Measurements from ENCODE around the gene TRIM28.

The TRIM28 gene

DNA sequence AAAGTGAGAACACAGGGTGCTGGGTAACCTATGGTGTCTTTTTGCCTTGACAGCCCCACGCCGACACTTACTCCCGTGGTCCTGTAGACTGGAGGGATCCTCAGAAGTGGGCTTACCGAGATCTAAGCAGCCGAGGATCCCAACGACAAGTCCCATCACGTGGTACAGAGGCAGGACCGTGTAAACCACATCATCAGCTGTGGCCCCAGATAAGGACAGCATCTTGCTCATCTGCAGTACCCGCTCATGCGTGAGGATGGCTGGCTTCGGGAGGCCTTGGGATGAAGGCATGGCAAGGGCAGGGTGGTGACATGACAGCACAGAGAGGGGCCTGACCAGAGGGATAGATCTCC, 34.2 kb upstream of the TRIM28 start:
- TF ChIP-seq, protein P1, sequence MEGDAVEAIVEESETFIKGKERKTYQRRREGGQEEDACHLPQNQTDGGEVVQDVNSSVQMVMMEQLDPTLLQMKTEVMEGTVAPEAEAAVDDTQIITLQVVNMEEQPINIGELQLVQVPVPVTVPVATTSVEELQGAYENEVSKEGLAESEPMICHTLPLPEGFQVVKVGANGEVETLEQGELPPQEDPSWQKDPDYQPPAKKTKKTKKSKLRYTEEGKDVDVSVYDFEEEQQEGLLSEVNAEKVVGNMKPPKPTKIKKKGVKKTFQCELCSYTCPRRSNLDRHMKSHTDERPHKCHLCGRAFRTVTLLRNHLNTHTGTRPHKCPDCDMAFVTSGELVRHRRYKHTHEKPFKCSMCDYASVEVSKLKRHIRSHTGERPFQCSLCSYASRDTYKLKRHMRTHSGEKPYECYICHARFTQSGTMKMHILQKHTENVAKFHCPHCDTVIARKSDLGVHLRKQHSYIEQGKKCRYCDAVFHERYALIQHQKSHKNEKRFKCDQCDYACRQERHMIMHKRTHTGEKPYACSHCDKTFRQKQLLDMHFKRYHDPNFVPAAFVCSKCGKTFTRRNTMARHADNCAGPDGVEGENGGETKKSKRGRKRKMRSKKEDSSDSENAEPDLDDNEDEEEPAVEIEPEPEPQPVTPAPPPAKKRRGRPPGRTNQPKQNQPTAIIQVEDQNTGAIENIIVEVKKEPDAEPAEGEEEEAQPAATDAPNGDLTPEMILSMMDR (conservative IDR thresholded peaks at IDR 0.05; ENCODE audit: low read depth, low read length), result no peak
- H3K4me3 ChIP-seq (ENCODE audit: low read depth, low read length), result no peak overlapping the region
- no peak for DNase-seq (ENCODE audit: low read depth)

DNA sequence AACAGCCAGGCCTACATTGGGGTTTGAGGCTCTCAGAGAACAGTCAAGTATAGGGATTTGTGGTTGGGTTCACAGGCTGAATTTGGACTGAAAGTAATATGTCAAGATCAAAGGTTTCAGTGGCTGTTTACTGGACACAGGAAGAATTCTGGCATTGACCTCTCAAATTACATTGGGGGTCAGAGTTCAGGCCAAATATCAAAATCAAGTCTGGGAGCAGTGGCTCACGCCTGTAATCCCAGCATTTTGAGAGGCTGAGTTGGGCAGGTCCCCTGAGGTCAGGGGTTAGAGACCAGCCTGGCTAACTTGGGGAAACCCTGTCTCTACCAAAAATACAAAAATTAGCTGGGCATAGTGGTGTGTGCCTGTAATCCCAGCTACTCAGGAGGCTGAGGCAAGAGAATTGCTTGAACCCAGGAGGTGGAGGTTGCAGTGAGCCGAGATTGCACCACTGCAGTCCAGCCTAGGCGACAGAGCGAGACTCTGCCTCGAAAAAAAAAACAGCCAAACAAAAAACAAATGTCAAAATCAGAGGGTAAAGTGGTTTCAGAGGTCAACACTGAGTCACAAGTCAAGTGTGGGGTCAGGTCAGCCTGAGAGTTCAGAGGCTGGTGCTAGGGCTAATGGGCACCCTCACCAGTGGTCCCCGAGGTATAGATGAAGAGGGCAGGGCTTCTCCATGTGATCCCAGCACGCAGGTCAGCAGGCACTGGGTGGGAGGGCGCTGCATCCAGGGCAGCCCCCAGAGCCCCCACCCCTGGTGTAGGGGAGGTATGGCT, 33.6 kb upstream of the TRIM28 start:
- H3K4me3 ChIP-seq (ENCODE audit: low read depth, low read length), result no peak overlapping the region
- TF ChIP-seq, protein P1 (conservative IDR thresholded peaks at IDR 0.05; ENCODE audit: low read depth, low read length), result no peak
- no peak for DNase-seq (ENCODE audit: low read depth)

- TF ChIP-seq, protein P1 (conservative IDR thresholded peaks at IDR 0.05; ENCODE audit: low read depth, low read length), result no peak
- no peak within 1 kb of the TSS for H3K4me3 ChIP-seq (ENCODE audit: low read depth, low read length)
- no peak for DNase-seq (ENCODE audit: low read depth)
These were observed 32.3 kb upstream of the TRIM28 start, which contains the start of gene SLC27A5 for GRCh38 chr19:58511353-58512208. TSS of gene SLC27A5 (minus strand) at chr19:58511992. CDS start at chr19:58511955, 37 bp downstream.

DNA sequence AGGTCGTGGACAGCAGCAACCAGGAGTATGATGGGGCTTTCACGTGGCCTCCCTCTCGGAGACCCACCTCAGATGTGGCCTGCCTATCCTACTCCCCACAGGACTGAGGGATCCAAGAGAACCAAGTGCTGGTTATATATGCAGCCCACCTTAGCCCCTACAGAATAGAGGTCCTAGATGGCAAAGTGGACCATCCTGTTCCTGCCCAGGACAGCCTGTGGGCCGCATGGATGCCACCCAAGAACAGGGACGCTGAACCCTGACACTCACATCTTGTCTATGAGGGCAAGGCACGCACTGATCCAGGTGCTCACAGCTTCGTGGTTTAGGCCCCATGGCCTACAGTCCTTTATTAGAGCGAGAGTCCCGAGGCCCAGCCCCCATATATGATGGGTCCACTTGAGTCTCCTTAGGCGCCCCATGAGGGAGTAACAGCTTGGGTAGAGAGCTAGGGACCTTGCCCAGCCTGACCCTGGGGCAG, 30.6 kb upstream of the TRIM28 start:
- no peak overlapping the region for H3K4me3 ChIP-seq (ENCODE audit: low read depth, low read length)
- DNase-seq (ENCODE audit: low read depth), result no peak
- TF ChIP-seq, protein P1 (conservative IDR thresholded peaks at IDR 0.05; ENCODE audit: low read depth, low read length), result no peak

- TF ChIP-seq, protein P1 (conservative IDR thresholded peaks at IDR 0.05; ENCODE audit: low read depth, low read length), result peak; percentile 62
- DNase-seq (ENCODE audit: low read depth), result peak; percentile 94
- H3K4me3 ChIP-seq (ENCODE audit: low read depth, low read length), result peak overlapping the region; percentile 67
These were observed 29.9 kb upstream of the TRIM28 start for GRCh38 chr19:58513694-58514563.

DNA sequence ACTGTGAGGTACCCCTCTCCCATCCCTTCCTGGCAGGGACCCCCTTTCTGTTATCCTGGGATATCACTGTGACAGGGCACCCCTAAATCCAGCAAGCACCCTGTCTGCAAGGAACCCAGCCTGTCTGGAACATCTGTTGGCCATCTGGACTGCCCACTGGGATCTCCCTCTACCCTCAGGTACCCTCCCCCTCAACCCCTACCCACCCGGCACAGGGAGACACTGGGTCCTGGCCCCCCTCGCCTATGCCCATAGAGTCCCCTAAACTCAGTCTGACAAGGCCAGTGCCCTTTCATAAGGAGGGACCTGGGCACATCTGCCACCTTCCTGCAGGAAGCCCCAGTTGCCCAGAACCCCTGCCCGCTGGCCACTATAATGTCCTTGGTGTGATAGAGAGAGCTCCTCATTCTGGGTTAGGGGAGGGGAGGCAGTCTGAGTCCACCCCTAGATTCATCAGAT, 29.3 kb upstream of the TRIM28 start:
- DNase-seq (ENCODE audit: low read depth), result no peak
- TF ChIP-seq, protein P1 (conservative IDR thresholded peaks at IDR 0.05; ENCODE audit: low read depth, low read length), result no peak
- H3K4me3 ChIP-seq (ENCODE audit: low read depth, low read length), result peak overlapping the region; percentile 67

All from choroid plexus epithelial cell (primary cell).